Neural progenitor cell (in vitro differentiated cells): ENCODE measurements around the gene TMEM214. TPM values are rescaled to one million over a fixed set of nuclear protein-coding genes. Genes with fewer than 3 reads are reported as not detected.

Experiments
- DNase-seq: peaks from one replicate; pipeline ENCODE4 v3.0.0-alpha.2; 2016; ENCODE audit warnings: low spot score
- H2AFZ ChIP-seq: fragments of 200-600 bp; sonication (generic); replicated peaks from 2 replicates; pipeline ENCODE4 v1.6.1; 2016; ENCODE audit warnings: antibody characterized with exemption
- H3F3A ChIP-seq: fragments of 200-600 bp; sonication (generic); 2 replicates; pipeline ENCODE4 v1.6.1; 2016; ENCODE audit warnings: antibody characterized with exemption, low read depth
- H3K27ac ChIP-seq: fragments of 200-600 bp; sonication (generic); 2 replicates; pipeline ENCODE4 v1.5.1; 2016; ENCODE audit warnings: mild to moderate bottlenecking
- H3K27me3 ChIP-seq: fragments of 200-600 bp; sonication (generic); 2 replicates; pipeline ENCODE4 v1.6.1; 2016; ENCODE audit warnings: mild to moderate bottlenecking, moderate library complexity
- H3K36me3 ChIP-seq: fragments of 200-600 bp; sonication (generic); 2 replicates; pipeline ENCODE4 v1.5.1; 2016
- H3K4me1 ChIP-seq: fragments of 200-600 bp; sonication (generic); 2 replicates; pipeline ENCODE4 v1.6.1; 2016; ENCODE audit warnings: mixed run types
- H3K4me2 ChIP-seq: fragments of 200-600 bp; sonication (generic); 2 replicates; pipeline ENCODE4 v1.6.1; 2016
- H3K4me3 ChIP-seq: fragments of 200-600 bp; sonication (generic); 2 replicates; pipeline ENCODE4 v1.5.1; 2016
- H3K79me2 ChIP-seq: fragments of 200-600 bp; sonication (generic); 2 replicates; pipeline ENCODE4 v1.6.1; 2016; ENCODE audit warnings: low read depth
- H3K9ac ChIP-seq: fragments of 200-600 bp; sonication (generic); 2 replicates; pipeline ENCODE4 v1.6.1; 2016
- H3K9me3 ChIP-seq: fragments of 200-600 bp; sonication (generic); 2 replicates; pipeline ENCODE4 v1.5.1; 2016; ENCODE audit warnings: low read depth
- H4K20me1 ChIP-seq: fragments of 200-600 bp; sonication (generic); 2 replicates; pipeline ENCODE4 v1.6.1; 2016; ENCODE audit warnings: low read depth
- H3K27ac Mint-ChIP-seq: 3 replicates; pipeline ENCODE4 v1.8.0; 2021; ENCODE audit warnings: mixed read lengths
- H3K27me3 Mint-ChIP-seq: 2 replicates; pipeline ENCODE4 v1.8.0; 2022; ENCODE audit warnings: low read depth, mild to moderate bottlenecking, inconsistent platforms, moderate library complexity, mixed read lengths; ENCODE audit not compliant: insufficient read depth
- H3K36me3 Mint-ChIP-seq: 3 replicates; pipeline ENCODE4 v1.8.0; 2021; ENCODE audit warnings: mixed read lengths
- H3K4me1 Mint-ChIP-seq: 3 replicates; pipeline ENCODE4 v1.8.0; 2021; ENCODE audit warnings: mixed read lengths
- H3K4me3 Mint-ChIP-seq: 3 replicates; pipeline ENCODE4 v1.8.0; 2021; ENCODE audit warnings: mild to moderate bottlenecking, moderate library complexity, mixed read lengths
- H3K9me3 Mint-ChIP-seq: 3 replicates; pipeline ENCODE4 v1.8.0; 2020; ENCODE audit warnings: mixed read lengths
- CTCF ChIP-seq: fragments of 200-600 bp; sonication (generic); IDR thresholded peaks from 2 replicates; pipeline ENCODE4 v1.5.1; 2017; ENCODE audit warnings: antibody characterized with exemption, mild to moderate bottlenecking
- EZH2 ChIP-seq: fragments of 200-600 bp; sonication (generic); IDR thresholded peaks from 2 replicates; pipeline ENCODE4 v1.6.1; 2017; ENCODE audit warnings: antibody characterized with exemption, mild to moderate bottlenecking, moderate library complexity
- EZH2phosphoT487 ChIP-seq: fragments of 200-600 bp; sonication (generic); IDR thresholded peaks from 2 replicates; pipeline ENCODE4 v1.6.1; 2017; ENCODE audit warnings: antibody characterized with exemption
- total RNA-seq: library from RNA; depleted of rRNA; stranded (reverse); fragments of >200 nt; gene quantifications from 2 replicates; pipeline ENCODE4 v1.2.3, GENCODE V29; 2015; ENCODE audit warnings: low replicate concordance

Gene TMEM214
- total RNA-seq, 1 donor from 2014 or later = 18.1 TPM

- Histone ChIP-seq H2AFZ (no peak overlapping the region), H4K20me1 (peaks cover 7% of the 10 kb centered on the region), H3K4me2 (no peak overlapping the region), H3K27me3 (no peaks in the 10 kb centered on the region), H3K9me3 (no peaks in the 10 kb centered on the region), H3K36me3 (no peaks in the 10 kb centered on the region), H3K79me2 (no peaks in the 10 kb centered on the region), H3K4me3 (no peak overlapping the region), H3F3A (no peaks in the 10 kb centered on the region), H3K27ac (no peak overlapping the region), H3K4me1 (no peaks in the 10 kb centered on the region), H3K9ac (no peak overlapping the region)
- DNase-seq = no peak
- Mint-ChIP-seq H3K9me3 (peaks cover 16% of the 10 kb centered on the region), H3K27me3 (no peaks in the 10 kb centered on the region), H3K4me1 (no peaks in the 10 kb centered on the region), H3K27ac (no peak overlapping the region), H3K4me3 (no peak overlapping the region), H3K36me3 (peaks cover 23% of the 10 kb centered on the region)
- TF ChIP-seq EZH2 (no peak), CTCF (no peak), EZH2phosphoT487 (no peak)
Observed at GRCh38 chr2:27009716-27010115, 23.0 kb upstream of the TMEM214 start.

- Histone ChIP-seq H3F3A (no peaks in the 10 kb centered on the region), H3K9ac (no peak overlapping the region), H2AFZ (no peak overlapping the region), H4K20me1 (peaks cover 7% of the 10 kb centered on the region), H3K27me3 (no peaks in the 10 kb centered on the region), H3K4me2 (no peak overlapping the region), H3K4me3 (no peak overlapping the region), H3K27ac (no peak overlapping the region), H3K4me1 (no peaks in the 10 kb centered on the region), H3K79me2 (no peaks in the 10 kb centered on the region), H3K36me3 (no peaks in the 10 kb centered on the region), H3K9me3 (no peaks in the 10 kb centered on the region)
- H3K4me1 Mint-ChIP-seq = no peaks in the 10 kb centered on the region
- peaks cover under 1% of the 10 kb centered on the region for H3K27me3 Mint-ChIP-seq
- TF ChIP-seq CTCF (no peak), EZH2 (no peak), EZH2phosphoT487 (no peak)
- H3K4me3 Mint-ChIP-seq = no peak overlapping the region
- H3K9me3 Mint-ChIP-seq = peaks cover 16% of the 10 kb centered on the region
- DNase-seq = no peak
- H3K27ac Mint-ChIP-seq = no peak overlapping the region
- H3K36me3 Mint-ChIP-seq = peaks cover 23% of the 10 kb centered on the region
Observed at GRCh38 chr2:27010139-27010538, 22.6 kb upstream of the TMEM214 start.

GRCh38 chr2:27013738-27014137 lies 19.0 kb upstream of the TMEM214 start:
- Mint-ChIP-seq H3K4me3 (no peak overlapping the region), H3K36me3 (peaks cover 23% of the 10 kb centered on the region), H3K9me3 (peaks cover 16% of the 10 kb centered on the region), H3K27me3 (peaks cover 3% of the 10 kb centered on the region), H3K27ac (no peak overlapping the region), H3K4me1 (peaks cover 2% of the 10 kb centered on the region)
- Histone ChIP-seq H3K36me3 (no peaks in the 10 kb centered on the region), H3K4me1 (no peaks in the 10 kb centered on the region), H2AFZ (no peak overlapping the region), H3K9me3 (no peaks in the 10 kb centered on the region), H3K79me2 (no peaks in the 10 kb centered on the region), H3K4me2 (no peak overlapping the region), H3F3A (no peaks in the 10 kb centered on the region), H3K9ac (no peak overlapping the region), H3K4me3 (no peak overlapping the region), H3K27me3 (no peaks in the 10 kb centered on the region), H4K20me1 (peaks cover 6% of the 10 kb centered on the region), H3K27ac (no peak overlapping the region)
- no peak for TF ChIP-seq EZH2
- TF ChIP-seq CTCF = no peak
- no peak for TF ChIP-seq EZH2phosphoT487
- no peak for DNase-seq
